ENCODE measurements around the gene LOXL4. TPM values are rescaled to one million over a fixed set of nuclear protein-coding genes. Genes with fewer than 3 reads are reported as not detected.
A peak's percentile ranks its signal among the peaks of the same experiment; 100 is the strongest.

LOXL4 gene
- total RNA-seq, 6 experiments from 2014 or later, result 24.9 to 57.4 (median 27.6) TPM

DNA sequence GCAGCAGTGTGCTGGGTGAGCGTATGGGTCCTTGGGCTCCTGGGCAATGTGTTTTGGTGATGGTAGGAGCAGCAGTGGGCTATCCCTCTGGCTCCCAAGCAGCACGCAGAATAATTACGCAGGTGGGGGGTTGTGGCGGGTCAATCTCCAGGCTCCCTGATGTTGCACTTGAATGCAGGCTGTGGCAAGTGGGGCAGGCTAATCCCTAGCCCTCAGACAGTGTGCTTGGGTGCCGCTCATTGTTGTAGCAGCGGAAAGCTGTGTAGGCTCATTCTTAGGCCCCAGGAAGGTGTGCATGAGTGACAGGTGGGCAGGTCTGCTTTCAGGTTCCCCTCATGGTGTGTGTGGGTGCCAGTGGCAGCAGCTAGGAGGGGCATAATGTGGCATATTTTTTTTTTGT, 44.1 kb downstream of the LOXL4 start:
- H3K4me3 Mint-ChIP-seq, result no peak overlapping the region
- H3K27ac Mint-ChIP-seq, result peak overlapping the region; percentile 51; the same call in 1 of the 2 replicates
- no peak for DNase-seq
- H3K36me3 Mint-ChIP-seq (ENCODE audit: low read depth), result peaks cover 14% of the 10 kb centered on the region
- peaks cover 18% of the 10 kb centered on the region for H3K9me3 Mint-ChIP-seq
- peaks cover 26% of the 10 kb centered on the region for H3K4me1 Mint-ChIP-seq (ENCODE audit: low read depth)
- H3K27me3 Mint-ChIP-seq (ENCODE audit: insufficient read depth), result no peaks in the 10 kb centered on the region
- TF ChIP-seq, protein P1, sequence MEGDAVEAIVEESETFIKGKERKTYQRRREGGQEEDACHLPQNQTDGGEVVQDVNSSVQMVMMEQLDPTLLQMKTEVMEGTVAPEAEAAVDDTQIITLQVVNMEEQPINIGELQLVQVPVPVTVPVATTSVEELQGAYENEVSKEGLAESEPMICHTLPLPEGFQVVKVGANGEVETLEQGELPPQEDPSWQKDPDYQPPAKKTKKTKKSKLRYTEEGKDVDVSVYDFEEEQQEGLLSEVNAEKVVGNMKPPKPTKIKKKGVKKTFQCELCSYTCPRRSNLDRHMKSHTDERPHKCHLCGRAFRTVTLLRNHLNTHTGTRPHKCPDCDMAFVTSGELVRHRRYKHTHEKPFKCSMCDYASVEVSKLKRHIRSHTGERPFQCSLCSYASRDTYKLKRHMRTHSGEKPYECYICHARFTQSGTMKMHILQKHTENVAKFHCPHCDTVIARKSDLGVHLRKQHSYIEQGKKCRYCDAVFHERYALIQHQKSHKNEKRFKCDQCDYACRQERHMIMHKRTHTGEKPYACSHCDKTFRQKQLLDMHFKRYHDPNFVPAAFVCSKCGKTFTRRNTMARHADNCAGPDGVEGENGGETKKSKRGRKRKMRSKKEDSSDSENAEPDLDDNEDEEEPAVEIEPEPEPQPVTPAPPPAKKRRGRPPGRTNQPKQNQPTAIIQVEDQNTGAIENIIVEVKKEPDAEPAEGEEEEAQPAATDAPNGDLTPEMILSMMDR (IDR thresholded peaks at IDR 0.05), result no peak

DNA sequence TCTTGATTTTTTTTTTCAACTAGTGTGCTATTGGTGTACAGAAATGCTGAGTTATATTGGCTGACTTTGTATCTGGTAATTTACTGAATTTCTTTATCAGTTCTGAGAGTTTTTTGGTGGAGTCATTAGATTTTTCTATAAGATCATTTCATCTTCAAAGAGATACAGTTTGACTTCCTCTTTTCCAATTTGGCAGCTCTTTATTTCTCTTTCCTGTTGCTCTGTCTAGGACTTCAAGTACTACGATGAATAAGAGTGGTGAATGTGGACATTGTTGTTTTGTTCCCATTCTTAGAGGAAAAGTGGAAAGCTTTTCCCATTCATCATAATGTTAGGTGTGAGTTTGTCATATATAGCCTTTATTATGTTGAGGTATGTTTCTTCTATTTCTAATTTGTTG, 50.2 kb downstream of the LOXL4 start:
- Mint-ChIP-seq H3K9me3 (peaks cover 12% of the 10 kb centered on the region), H3K27me3 (ENCODE audit: insufficient read depth) (no peaks in the 10 kb centered on the region; the same call in 1 of the 2 replicates), H3K27ac (no peak overlapping the region), H3K4me1 (ENCODE audit: low read depth) (0 out of 2 replicates have a peak, but pooled peaks cover 11% of the 10 kb centered on the region), H3K36me3 (ENCODE audit: low read depth) (peaks cover 38% of the 10 kb centered on the region), H3K4me3 (no peak overlapping the region)
- no peak for DNase-seq
- TF ChIP-seq, protein P1 (IDR thresholded peaks at IDR 0.05), result no peak

DNA sequence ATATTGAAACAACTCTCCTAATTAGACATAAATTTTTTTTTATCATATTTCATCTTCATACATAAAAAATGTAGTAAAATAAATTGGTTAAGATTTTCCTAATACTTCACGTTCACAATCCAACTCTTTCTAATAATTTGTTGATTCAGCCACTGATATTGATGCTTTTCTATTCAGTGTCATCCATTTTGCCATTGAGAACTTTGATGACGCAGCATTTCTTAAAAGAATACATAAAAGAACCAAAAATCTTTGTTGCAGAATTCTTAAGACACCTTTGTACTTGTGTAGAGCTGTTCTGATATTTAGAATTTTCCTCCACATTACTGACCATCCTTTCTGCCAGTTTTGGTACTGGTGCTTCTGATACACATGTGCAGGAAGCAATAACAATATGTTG, 52.6 kb downstream of the LOXL4 start:
- no peak overlapping the region for H3K27ac Mint-ChIP-seq
- H3K4me1 Mint-ChIP-seq (ENCODE audit: low read depth), result peaks cover 12% of the 10 kb centered on the region; the same call in 1 of the 2 replicates
- H3K27me3 Mint-ChIP-seq (ENCODE audit: insufficient read depth), result peaks cover 2% of the 10 kb centered on the region

DNA sequence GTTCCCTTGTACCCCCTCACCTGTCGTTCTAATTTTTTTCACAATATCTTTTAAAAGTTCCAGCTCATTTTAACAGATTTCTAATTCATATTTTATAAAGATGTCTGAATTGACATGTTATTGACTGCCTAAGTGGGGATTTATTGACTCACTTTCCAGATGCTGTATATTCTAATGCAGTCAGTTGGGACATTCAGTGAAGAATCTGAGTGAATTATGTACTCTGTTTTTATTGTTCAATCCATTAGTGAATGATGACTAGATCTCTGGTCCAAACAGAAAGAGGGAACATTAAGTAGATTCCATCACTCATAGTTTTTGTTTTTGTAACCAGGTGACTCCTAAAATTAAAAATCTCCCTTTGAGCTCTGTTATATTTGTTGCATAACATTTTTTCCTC, 54.3 kb downstream of the LOXL4 start:
- H3K27ac Mint-ChIP-seq, result no peak overlapping the region
- peaks cover 39% of the 10 kb centered on the region for H3K36me3 Mint-ChIP-seq (ENCODE audit: low read depth)
- TF ChIP-seq, protein P1 (IDR thresholded peaks at IDR 0.05), result no peak
- H3K9me3 Mint-ChIP-seq, result no peaks in the 10 kb centered on the region
- H3K27me3 Mint-ChIP-seq (ENCODE audit: insufficient read depth), result peaks cover 2% of the 10 kb centered on the region
- peaks cover 20% of the 10 kb centered on the region for H3K4me1 Mint-ChIP-seq (ENCODE audit: low read depth)
- DNase-seq, result no peak
- H3K4me3 Mint-ChIP-seq, result no peak overlapping the region

More for the DNA sequence above, 52.6 kb downstream of the LOXL4 start:
- Mint-ChIP-seq H3K4me3 (no peak overlapping the region), H3K9me3 (peaks cover 12% of the 10 kb centered on the region), H3K36me3 (ENCODE audit: low read depth) (peaks cover 43% of the 10 kb centered on the region)
- no peak for DNase-seq
- TF ChIP-seq, protein P1 (IDR thresholded peaks at IDR 0.05), result no peak

DNA sequence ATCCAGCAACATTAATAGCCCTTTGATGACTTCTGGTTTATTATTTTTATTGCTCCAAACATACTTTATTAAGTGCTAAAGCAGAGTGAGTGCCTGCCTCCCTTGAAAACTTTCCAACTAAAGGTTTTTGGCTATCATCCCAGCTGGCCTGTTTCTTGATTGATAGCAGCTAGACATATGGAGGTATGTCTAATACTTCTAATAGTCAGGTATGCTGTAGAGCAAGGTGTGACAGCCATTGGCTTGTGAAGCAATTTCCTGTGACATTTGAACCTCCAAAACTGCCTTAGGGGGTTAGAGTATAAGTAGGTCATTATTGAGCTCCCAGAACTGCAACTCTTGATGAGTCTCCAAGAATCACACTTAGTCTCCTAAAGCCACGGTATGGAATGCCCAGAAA, 55.8 kb downstream of the LOXL4 start:
- Mint-ChIP-seq H3K27ac (no peak overlapping the region), H3K9me3 (no peaks in the 10 kb centered on the region), H3K4me3 (no peak overlapping the region), H3K4me1 (ENCODE audit: low read depth) (peaks cover 26% of the 10 kb centered on the region), H3K36me3 (ENCODE audit: low read depth) (peaks cover 33% of the 10 kb centered on the region), H3K27me3 (ENCODE audit: insufficient read depth) (peaks cover 2% of the 10 kb centered on the region)
- no peak for DNase-seq
- TF ChIP-seq, protein P1 (IDR thresholded peaks at IDR 0.05), result no peak

DNA sequence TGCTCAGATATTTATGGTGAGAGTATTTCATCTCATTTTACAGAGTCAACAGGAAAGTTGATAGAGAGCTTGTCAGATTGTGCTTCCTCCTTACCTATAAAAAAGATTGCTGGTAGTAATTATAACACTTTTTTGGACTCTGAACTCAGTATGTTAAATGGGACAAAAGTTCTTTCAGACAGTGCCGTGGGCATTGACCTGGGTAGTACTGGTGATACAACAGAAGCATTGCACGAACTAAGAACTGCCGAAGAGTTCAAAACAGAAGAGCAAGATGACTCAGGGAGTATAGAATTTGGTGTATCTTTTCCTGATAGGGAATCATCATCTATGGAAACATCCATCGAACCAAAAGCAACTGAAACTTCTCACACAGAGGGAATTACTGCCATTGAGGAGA, 58.6 kb downstream of the LOXL4 start:
- Mint-ChIP-seq H3K36me3 (ENCODE audit: low read depth) (peaks cover 22% of the 10 kb centered on the region; the same call in 1 of the 2 replicates), H3K4me3 (no peak overlapping the region), H3K27ac (no peak overlapping the region), H3K27me3 (ENCODE audit: insufficient read depth) (peaks cover 2% of the 10 kb centered on the region), H3K4me1 (ENCODE audit: low read depth) (peaks cover 35% of the 10 kb centered on the region), H3K9me3 (no peaks in the 10 kb centered on the region)
- DNase-seq, result no peak
- TF ChIP-seq, protein P1 (IDR thresholded peaks at IDR 0.05), result no peak

Data from HFFc6 (cell line).